ENCODE measurements around the gene OR6C74.

DNA sequence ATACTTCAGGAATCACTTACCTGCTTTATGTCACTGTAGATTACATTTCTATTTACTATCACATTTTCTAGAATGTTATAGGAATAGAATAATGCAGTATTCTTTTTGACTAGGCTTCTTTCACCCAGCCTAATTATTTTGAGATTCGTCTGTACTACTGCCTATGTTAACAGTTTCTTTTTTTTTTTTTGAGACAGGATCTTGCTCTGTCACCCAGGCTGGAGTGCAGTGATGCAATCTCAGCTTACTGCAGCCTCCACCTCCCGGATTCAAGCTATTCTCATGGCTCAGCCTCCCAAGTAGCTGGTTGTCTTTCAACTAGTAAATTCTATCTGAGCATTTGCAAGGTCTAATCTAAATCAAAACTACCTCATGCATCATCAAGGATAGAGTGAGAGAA is 45.6 kb downstream of the OR6C74 start:
- TF ChIP-seq, protein P1, sequence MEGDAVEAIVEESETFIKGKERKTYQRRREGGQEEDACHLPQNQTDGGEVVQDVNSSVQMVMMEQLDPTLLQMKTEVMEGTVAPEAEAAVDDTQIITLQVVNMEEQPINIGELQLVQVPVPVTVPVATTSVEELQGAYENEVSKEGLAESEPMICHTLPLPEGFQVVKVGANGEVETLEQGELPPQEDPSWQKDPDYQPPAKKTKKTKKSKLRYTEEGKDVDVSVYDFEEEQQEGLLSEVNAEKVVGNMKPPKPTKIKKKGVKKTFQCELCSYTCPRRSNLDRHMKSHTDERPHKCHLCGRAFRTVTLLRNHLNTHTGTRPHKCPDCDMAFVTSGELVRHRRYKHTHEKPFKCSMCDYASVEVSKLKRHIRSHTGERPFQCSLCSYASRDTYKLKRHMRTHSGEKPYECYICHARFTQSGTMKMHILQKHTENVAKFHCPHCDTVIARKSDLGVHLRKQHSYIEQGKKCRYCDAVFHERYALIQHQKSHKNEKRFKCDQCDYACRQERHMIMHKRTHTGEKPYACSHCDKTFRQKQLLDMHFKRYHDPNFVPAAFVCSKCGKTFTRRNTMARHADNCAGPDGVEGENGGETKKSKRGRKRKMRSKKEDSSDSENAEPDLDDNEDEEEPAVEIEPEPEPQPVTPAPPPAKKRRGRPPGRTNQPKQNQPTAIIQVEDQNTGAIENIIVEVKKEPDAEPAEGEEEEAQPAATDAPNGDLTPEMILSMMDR (IDR thresholded peaks at IDR 0.05; ENCODE audit: insufficient read depth, low read length, poor library complexity, severe bottlenecking) = no peak
- TF ChIP-seq EZH2phosphoT487 (conservative IDR thresholded peaks at IDR 0.05; ENCODE audit: low read length) = no peak

All from SU-DHL-6 (cell line).